NCI-H748 (cell line): ENCODE results near the gene EFTUD2.
"Not testable (repeated sequence)": the region's sequence is repeated elsewhere in the genome, so short reads cannot be mapped to it uniquely, and the experiment has no call there.

Experiments
- DNase-seq: peaks from one replicate; lab custom pipeline; 2025; ENCODE audit not compliant: unreplicated experiment; lab: John Stamatoyannopoulos, UW

EFTUD2 gene

DNA sequence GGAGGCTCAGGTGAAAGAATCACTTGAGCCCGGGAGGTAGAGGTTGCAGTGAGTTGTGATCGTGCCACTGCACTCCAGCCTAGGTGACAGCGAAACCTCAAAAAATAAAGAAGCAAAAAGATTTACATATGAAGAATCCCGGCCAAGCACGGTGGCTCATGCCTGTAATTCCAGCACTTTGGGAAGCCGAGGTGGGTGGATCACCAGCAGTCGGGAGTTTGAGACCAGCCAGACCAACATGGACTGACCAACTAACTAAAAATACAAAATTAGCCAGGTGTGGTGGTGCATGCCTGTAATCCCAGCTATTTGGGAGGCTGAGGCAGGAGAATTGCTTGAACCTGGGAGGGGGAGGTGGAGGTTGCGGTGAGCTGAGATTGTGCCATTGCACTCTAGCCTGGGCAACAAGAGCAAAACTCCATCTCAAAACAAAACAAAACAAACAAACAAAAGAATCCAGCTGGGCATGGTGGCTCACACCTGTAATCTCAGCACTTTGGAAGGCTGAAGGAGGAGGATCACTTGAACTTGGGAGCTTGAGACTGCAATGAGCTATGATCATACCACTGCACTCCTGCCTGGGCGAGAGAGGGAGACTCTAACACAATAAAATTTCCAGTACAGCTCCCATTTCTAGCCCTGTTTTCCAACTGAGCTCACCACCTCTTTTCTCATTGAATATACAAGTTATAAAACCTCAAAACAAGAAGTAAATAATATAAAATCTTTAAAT, 90.4 kb downstream of the EFTUD2 start:
- not testable (repeated sequence) for DNase-seq

DNA sequence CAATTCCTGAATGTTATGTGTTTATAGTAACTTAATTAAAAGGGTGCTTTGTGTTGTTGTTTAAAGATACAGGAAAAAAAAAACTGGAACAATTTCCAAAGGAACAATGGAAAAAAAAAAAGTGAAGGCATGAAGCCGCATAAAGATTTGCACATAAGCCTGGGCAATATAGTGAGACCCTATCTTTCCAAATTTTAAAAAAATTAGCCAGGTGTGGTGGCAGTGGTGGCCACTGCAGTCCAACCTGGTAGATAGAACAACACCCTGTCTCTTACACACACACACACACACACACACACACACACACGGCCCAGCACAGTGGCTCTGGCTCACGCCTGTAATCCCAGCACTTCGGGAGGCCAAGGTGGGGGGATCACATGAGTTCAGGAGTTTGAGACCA, 91.1 kb downstream of the EFTUD2 start:
- no peak for DNase-seq

DNA sequence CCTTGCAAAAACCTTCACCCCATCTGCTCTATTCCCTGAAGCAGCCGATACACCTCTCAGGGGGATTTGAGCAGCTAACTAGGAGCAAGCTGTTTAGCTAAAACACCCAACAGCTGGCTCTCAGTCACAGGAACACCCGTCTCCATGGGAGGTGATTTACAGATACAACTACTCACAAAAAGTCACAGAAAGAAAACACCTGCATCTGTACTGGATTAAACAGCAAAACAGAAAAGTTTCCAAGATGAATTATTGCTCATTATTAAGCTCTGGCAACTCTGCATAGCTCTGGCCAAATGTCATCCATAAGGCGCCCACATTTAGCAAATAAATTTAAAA, 91.5 kb downstream of the EFTUD2 start:
- DNase-seq = no peak

DNA sequence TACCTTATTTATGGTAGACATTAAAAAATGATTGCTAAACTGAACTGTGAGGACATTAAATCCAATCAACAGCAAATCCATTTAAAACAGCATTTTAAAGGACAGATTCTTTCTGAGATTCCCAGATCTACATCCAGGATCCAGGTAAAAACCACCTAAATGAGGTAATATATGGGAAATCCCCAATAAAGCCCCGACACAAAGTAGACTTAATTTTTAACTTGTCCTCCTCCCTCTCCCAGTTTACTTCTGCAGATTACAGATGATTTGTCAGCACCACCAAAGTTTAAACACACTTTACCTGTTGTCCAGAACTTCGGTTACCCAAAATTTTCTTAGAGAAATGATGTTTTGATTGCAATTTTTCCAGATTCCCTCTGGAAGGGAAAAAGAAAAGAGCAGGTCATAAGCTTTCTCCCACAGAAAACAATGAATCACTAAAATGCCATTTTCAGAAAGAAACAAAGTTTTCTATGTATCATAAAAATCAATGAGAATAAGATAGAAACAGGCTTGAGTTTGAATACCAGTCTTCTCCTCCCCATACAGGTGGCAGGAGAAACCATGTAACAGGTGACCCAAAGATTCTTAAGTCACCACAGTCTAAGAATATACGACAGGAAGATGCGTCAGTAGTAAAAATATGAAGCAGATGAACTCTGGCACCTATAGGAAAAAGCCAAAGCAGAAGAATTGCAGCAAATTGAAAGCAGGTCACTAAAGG, 92.0 kb downstream of the EFTUD2 start:
- DNase-seq = no peak

DNA sequence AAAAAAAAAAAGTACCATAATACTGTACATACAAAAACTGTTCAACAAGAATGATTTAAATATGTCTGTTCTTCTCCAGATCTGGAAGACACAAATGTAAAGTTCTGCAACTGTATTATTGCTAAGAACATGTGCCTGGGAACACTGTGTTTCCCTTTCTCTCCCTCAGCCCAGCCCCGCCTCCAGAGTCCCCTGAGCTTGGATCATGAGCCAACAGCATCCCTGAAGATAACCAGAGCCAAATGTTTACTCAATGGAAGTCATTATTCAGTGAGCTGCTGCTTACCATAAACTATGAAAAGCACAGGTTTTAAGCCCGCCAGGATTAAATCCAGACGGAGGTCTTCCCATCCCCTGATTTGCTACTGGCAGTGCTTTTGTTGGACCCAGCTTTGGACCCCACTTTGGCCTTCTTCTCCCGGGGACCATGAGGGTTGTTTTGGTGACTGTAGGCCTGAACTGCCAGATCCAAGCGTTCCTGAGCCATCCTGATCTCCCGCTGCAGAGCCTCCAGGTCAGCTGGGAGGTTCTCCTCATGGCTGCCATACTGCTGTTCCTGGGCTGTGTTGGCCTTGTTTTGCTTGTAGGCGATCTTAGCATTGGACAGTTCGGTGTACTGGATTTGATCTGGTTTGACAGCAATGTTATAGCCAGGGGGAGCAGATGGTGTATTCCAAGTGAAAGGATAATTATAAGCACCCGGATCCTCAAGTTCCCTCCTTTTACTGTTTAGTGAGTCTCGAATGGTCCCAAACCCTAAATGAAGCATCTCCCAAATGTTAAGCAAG, 94.7 kb downstream of the EFTUD2 start:
- no peak for DNase-seq

DNA sequence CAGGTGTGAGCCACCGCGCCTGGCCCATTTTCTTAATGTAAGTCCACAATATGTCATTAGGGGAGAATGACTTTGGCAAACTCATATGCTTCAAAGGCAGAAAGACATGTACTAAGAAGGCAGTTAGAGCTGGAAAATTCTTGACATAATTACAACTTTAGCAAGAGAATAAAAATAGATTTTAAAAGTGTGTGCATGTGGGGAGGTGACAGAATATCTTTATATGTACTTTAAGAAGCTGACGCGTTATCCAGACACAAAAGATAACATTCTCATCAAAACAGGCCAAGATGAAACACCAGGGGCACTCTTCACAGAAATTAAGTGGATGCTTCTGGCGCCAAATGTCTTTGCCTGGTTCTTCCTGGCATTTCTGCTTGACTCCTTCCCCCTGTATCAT, 97.4 kb downstream of the EFTUD2 start:
- DNase-seq = no peak
